ENCODE measurements around the gene RYR2. TPM values are rescaled to one million over a fixed set of nuclear protein-coding genes. Genes with fewer than 3 reads are reported as not detected.

Gene RYR2
- total and polyA plus RNA-seq, 8 donors: 0.25 to 33.5 (median 2.5) TPM

DNA sequence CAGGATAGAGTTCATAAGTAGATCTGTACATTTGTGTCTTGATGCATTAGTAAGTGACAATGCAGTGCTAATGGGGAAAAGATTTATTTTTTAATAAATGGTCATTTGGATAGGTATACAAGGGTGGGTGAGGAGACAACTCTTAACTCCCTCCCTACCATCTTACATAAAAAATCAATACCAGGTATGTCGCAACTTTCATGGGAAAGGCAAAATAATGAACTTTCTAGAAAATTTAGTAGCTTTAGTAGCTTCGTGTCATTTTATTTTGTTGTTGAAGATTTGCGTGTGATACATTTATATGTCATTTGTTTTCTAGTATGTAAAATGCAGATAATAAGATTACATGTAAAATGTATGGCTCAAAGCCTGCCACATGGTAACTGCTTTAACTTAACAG, 310.8 kb downstream of the RYR2 start:
- WGBS, 5 donors: 87 to 94% (median 89%) methylated on average over 3 of the region's 3 CpGs
- no peak for DNase-seq
- intact Hi-C loops (cut with DNase I; ENCODE audit: low total_unique reads): no loop called here

DNA sequence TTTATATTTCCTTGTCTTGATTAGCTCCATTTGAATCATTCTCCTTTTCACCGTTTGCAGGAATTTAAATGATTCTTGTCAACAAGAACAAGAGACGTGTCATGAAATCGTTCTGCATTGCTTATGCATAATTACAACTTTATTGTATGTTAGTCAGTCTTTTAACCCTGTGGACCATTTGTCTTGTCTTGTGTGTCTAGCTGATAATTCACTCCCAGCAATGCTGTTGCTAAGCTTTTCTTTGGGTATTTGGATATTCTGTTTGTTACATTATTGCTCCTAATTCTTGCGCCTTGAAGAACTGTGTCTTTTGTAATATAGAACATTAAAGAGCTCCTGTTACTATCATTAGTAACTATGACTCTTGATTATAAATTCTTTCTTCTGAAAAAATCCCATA, 311.9 kb downstream of the RYR2 start:
- Histone ChIP-seq H3K27ac (no peak overlapping the region), H3K36me3 (no peaks in the 10 kb centered on the region), H3K4me3 (no peak overlapping the region), H3K4me1 (no peaks in the 10 kb centered on the region), H3K9me3 (no peaks in the 10 kb centered on the region), H3K27me3 (no peaks in the 10 kb centered on the region)
- WGBS, 5 donors: 76 to 83% (median 83%) methylated on average over 4 of the region's 4 CpGs
- DNase-seq: no peak
- TF ChIP-seq POLR2AphosphoS5 (IDR thresholded peaks at IDR 0.05) (no peak), EP300 (IDR thresholded peaks at IDR 0.05) (no peak), POLR2A (IDR thresholded peaks at IDR 0.05) (no peak)
- TF ChIP-seq, protein P1, sequence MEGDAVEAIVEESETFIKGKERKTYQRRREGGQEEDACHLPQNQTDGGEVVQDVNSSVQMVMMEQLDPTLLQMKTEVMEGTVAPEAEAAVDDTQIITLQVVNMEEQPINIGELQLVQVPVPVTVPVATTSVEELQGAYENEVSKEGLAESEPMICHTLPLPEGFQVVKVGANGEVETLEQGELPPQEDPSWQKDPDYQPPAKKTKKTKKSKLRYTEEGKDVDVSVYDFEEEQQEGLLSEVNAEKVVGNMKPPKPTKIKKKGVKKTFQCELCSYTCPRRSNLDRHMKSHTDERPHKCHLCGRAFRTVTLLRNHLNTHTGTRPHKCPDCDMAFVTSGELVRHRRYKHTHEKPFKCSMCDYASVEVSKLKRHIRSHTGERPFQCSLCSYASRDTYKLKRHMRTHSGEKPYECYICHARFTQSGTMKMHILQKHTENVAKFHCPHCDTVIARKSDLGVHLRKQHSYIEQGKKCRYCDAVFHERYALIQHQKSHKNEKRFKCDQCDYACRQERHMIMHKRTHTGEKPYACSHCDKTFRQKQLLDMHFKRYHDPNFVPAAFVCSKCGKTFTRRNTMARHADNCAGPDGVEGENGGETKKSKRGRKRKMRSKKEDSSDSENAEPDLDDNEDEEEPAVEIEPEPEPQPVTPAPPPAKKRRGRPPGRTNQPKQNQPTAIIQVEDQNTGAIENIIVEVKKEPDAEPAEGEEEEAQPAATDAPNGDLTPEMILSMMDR (IDR thresholded peaks at IDR 0.05): no peak
- intact Hi-C loops (cut with DNase I; ENCODE audit: low total_unique reads): no loop called here

More for the DNA sequence above, 310.8 kb downstream of the RYR2 start:
- Histone ChIP-seq H3K27me3 (no peaks in the 10 kb centered on the region), H3K36me3 (no peaks in the 10 kb centered on the region), H3K9me3 (no peaks in the 10 kb centered on the region), H3K4me3 (no peak overlapping the region), H3K4me1 (no peaks in the 10 kb centered on the region), H3K27ac (no peak overlapping the region)
- no peak for TF ChIP-seq POLR2AphosphoS5 (IDR thresholded peaks at IDR 0.05)
- TF ChIP-seq, protein P1 (IDR thresholded peaks at IDR 0.05): no peak
- no peak for TF ChIP-seq POLR2A (IDR thresholded peaks at IDR 0.05)
- TF ChIP-seq EP300 (IDR thresholded peaks at IDR 0.05): no peak

DNA sequence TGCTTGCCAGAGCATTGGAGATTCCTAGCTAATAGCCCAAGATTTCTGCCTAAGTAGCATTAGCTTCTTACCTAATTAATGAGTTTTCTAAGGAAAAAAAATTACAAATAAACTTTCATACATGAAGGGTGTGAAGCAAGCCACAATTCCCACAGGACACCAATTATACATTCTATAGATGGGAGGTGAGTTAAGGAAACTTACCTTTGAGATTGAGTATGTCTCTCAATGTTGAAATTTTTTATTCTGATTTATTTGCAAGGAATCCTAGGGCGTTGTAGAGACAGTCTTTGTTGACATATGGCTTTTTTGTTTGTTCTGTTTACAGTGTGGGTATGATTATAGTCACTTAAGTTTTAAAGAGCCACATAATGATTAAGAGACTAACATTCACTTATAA, 313.0 kb downstream of the RYR2 start:
- intact Hi-C loops (cut with DNase I; ENCODE audit: low total_unique reads): no loop called here
- TF ChIP-seq, protein P1 (IDR thresholded peaks at IDR 0.05): no peak
- no peak for TF ChIP-seq POLR2AphosphoS5 (IDR thresholded peaks at IDR 0.05)
- no peak for TF ChIP-seq POLR2A (IDR thresholded peaks at IDR 0.05)
- no peak for TF ChIP-seq EP300 (IDR thresholded peaks at IDR 0.05)
- H3K4me1 ChIP-seq: no peaks in the 10 kb centered on the region
- 27 to 49% (median 46%) methylated on average over 1 of the region's 1 CpG for whole genome bisulfite sequencing, 5 donors
- H3K27me3 ChIP-seq: no peaks in the 10 kb centered on the region
- H3K9me3 ChIP-seq: no peaks in the 10 kb centered on the region
- H3K36me3 ChIP-seq: no peaks in the 10 kb centered on the region
- no peak overlapping the region for H3K4me3 ChIP-seq
- DNase-seq: no peak
- H3K27ac ChIP-seq: no peak overlapping the region

DNA sequence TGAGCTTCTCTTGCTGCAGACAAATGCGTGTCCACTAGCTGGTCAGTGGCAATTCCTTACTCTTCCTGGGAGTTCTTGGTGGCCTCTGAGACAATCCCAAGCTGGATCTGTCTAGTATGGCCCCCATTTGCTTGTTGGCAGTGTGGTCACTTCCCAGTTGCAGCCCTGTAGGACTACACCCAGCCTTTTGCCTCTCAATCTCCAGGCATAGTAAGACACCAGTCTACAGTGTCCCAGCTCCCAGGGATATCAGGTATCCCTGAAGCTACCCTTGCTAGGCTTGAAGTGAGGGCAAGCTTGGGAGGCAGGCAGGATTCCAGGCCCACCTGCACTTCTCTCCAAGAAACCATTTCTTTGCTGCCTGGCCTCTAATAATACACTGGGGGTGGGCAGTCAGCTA, 316.6 kb downstream of the RYR2 start:
- no peak for DNase-seq
- no peaks in the 10 kb centered on the region for H3K27me3 ChIP-seq
- H3K4me1 ChIP-seq: no peaks in the 10 kb centered on the region
- H3K36me3 ChIP-seq: no peaks in the 10 kb centered on the region
- H3K9me3 ChIP-seq: no peaks in the 10 kb centered on the region
- TF ChIP-seq, protein P1 (IDR thresholded peaks at IDR 0.05): no peak
- TF ChIP-seq POLR2A (IDR thresholded peaks at IDR 0.05) (no peak), EP300 (IDR thresholded peaks at IDR 0.05) (no peak), POLR2AphosphoS5 (IDR thresholded peaks at IDR 0.05) (no peak)
- WGBS, 5 donors: 70 to 91% (median 86%) methylated on average over 1 of the region's 1 CpG
- intact Hi-C loops (cut with DNase I; ENCODE audit: low total_unique reads): no loop called here
- no peak overlapping the region for H3K27ac ChIP-seq
- H3K4me3 ChIP-seq: no peak overlapping the region
